IMR-90 (cell line): ENCODE measurements around the gene PATL2. TPM values are rescaled to one million over a fixed set of nuclear protein-coding genes. Genes with fewer than 3 reads are reported as not detected.

Experiments used
- ATAC-seq: fragments of 200-7000 bp; cut with Tn5 transposase; 2 replicates; pipeline ENCODE4 v1.9.1; 2020; ENCODE audit warnings: low read depth, mild to moderate bottlenecking, moderate library complexity
- BruUV-seq: library from RNA; stranded (reverse); fragments of 400-500 nt; replicated peaks from 2 replicates; lab custom pipeline; 2021; lab: Mats Ljungman, UMichigan
- CTCF ChIA-PET: fragments of 300-600 bp; formaldehyde crosslinking; extraction: SDS; loops from one replicate; lab custom pipeline; 2021; ENCODE audit warnings: antibody characterized with exemption; lab: Yijun Ruan, JAX
- POLR2A ChIA-PET: fragments of 300-600 bp; sonication (Branson Sonifier 250); formaldehyde crosslinking; loops from one replicate; lab custom pipeline; 2022; ENCODE audit warnings: antibody characterized with exemption; ENCODE audit not compliant: unreplicated experiment; lab: Charles Lee
- DNase-seq: peaks from one replicate; pipeline ENCODE4 v3.0.0; 2013
- H2AFZ ChIP-seq: replicated peaks from 2 replicates; pipeline ENCODE3; 2013; ENCODE audit warnings: low read length, mild to moderate bottlenecking; ENCODE audit not compliant: poor library complexity
- H2AK5ac ChIP-seq: 2 replicates; pipeline ENCODE4 v1.6.1; 2013; ENCODE audit warnings: low read depth, low read length, inconsistent platforms
- H2AK9ac ChIP-seq: replicated peaks from 2 replicates; pipeline ENCODE3; 2013; ENCODE audit warnings: mild to moderate bottlenecking, low read depth, low read length, moderate library complexity; ENCODE audit not compliant: poor library complexity
- H2BK120ac ChIP-seq: 2 replicates; pipeline ENCODE4 v1.6.1; 2013; ENCODE audit warnings: low read depth, low read length, inconsistent platforms
- H2BK15ac ChIP-seq: 3 replicates; pipeline ENCODE4 v1.6.1; 2013; ENCODE audit warnings: low read depth, low read length, inconsistent platforms
- H2BK20ac ChIP-seq: 2 replicates; pipeline ENCODE4 v1.6.1; 2013; ENCODE audit warnings: low read depth, mild to moderate bottlenecking, inconsistent platforms, low read length, moderate library complexity
- H2BK5ac ChIP-seq: 2 replicates; pipeline ENCODE4 v1.6.1; 2013; ENCODE audit warnings: mild to moderate bottlenecking, low read depth, low read length, inconsistent platforms; ENCODE audit not compliant: poor library complexity, severe bottlenecking
- H3K14ac ChIP-seq: replicated peaks from 2 replicates; pipeline ENCODE4 v1.6.1; 2013; ENCODE audit warnings: low read depth, low read length, inconsistent platforms
- H3K18ac ChIP-seq: 2 replicates; pipeline ENCODE4 v1.6.1; 2013; ENCODE audit warnings: low read depth, low read length, control low read depth
- H3K23ac ChIP-seq: 2 replicates; pipeline ENCODE4 v1.6.1; 2013; ENCODE audit warnings: low read depth, low read length, inconsistent platforms
- H3K27ac ChIP-seq: 2 replicates; pipeline ENCODE4 v1.5.1; 2013; ENCODE audit warnings: mild to moderate bottlenecking, control low read depth, low read length; ENCODE audit not compliant: insufficient read depth
- H3K27me3 ChIP-seq: 2 replicates; pipeline ENCODE4 v1.6.1; 2013; ENCODE audit warnings: low read length; ENCODE audit not compliant: control insufficient read depth, insufficient read depth
- H3K36me3 ChIP-seq: 2 replicates; pipeline ENCODE4 v1.6.1; 2013; ENCODE audit warnings: low read length, mixed read lengths; ENCODE audit not compliant: control insufficient read depth, insufficient read depth
- H3K4ac ChIP-seq: 2 replicates; pipeline ENCODE4 v1.6.1; 2013; ENCODE audit warnings: low read depth, low read length, inconsistent platforms
- H3K4me1 ChIP-seq: 2 replicates; pipeline ENCODE4 v1.6.1; 2013; ENCODE audit warnings: low read length, mixed read lengths; ENCODE audit not compliant: control insufficient read depth, insufficient read depth
- H3K4me2 ChIP-seq: 2 replicates; pipeline ENCODE4 v1.6.1; 2013; ENCODE audit warnings: low read depth, mild to moderate bottlenecking, control low read depth, low read length, moderate library complexity
- H3K4me3 ChIP-seq: 2 replicates; pipeline ENCODE4 v1.5.1; 2013; ENCODE audit warnings: low read depth, mild to moderate bottlenecking, control low read depth, low read length, moderate library complexity; ENCODE audit not compliant: insufficient read depth
- H3K56ac ChIP-seq: 2 replicates; pipeline ENCODE4 v1.6.1; 2013; ENCODE audit warnings: low read length, inconsistent platforms; ENCODE audit not compliant: insufficient read depth; ENCODE audit errors: extremely low read depth
- H3K79me1 ChIP-seq, 2 experiments: 2 replicates each; pipeline ENCODE4 v1.6.1; 2013; ENCODE audit warnings: low read length in 2 of 2, inconsistent platforms in 1 of 2, low read depth in 1 of 2
- H3K9ac ChIP-seq: 2 replicates; pipeline ENCODE4 v1.6.1; 2013; ENCODE audit warnings: low read depth, low read length, control low read depth
- H3K9me1 ChIP-seq: 2 replicates; pipeline ENCODE4 v1.6.1; 2013; ENCODE audit warnings: low read length, inconsistent platforms; ENCODE audit not compliant: insufficient read depth
- H3K9me3 ChIP-seq: 2 replicates; pipeline ENCODE4 v1.6.1; 2013; ENCODE audit warnings: low read length; ENCODE audit not compliant: control insufficient read depth, insufficient read depth
- H4K20me1 ChIP-seq: 2 replicates; pipeline ENCODE4 v1.6.1; 2013; ENCODE audit warnings: low read length, inconsistent platforms; ENCODE audit not compliant: insufficient read depth
- H4K5ac ChIP-seq: 2 replicates; pipeline ENCODE4 v1.6.1; 2013; ENCODE audit warnings: mild to moderate bottlenecking, low read depth, low read length, control low read depth
- H4K8ac ChIP-seq, 2 experiments: 2 replicates each; pipeline ENCODE4 v1.6.1; 2013; ENCODE audit warnings: low read depth in 2 of 2, low read length in 2 of 2, control low read depth in 1 of 2, inconsistent platforms in 1 of 2
- H4K91ac ChIP-seq: 2 replicates; pipeline ENCODE4 v1.6.1; 2013; ENCODE audit warnings: low read depth, low read length, inconsistent platforms; ENCODE audit not compliant: insufficient read depth
- MAFK ChIP-seq: IDR thresholded peaks from 2 replicates; pipeline ENCODE4 v1.6.1; 2012; ENCODE audit warnings: low read depth, low read length, improper control_type of control experiment
- WGBS, 2 experiments: methylation state at CpG; one replicate each; pipeline versions ENCODE4 v1.1.5 to v1.1.7; 2013; ENCODE audit warnings: missing lambda C conversion rate in 2 of 2; ENCODE audit not compliant: insufficient read length in 1 of 2; ENCODE audit errors: extremely low coverage in 2 of 2; 5-methylcytosine and 5-hydroxymethylcytosine counted together
- dilution Hi-C: fragments of 300-500 bp; cut with HindIII; formaldehyde crosslinking; loops from one replicate; pipeline ENCODE4 v1.14.3; 2018; ENCODE audit warnings: low sequenced_read_pairs; ENCODE audit not compliant: unreplicated experiment
- in situ Hi-C: fragments of 300-500 bp; cut with MboI; formaldehyde crosslinking; loops from 3 replicates; pipeline ENCODE4 v1.14.3; 2019; ENCODE audit warnings: low sequenced_read_pairs, inconsistent platforms, mixed read lengths
- intact Hi-C: fragments of 100-400 bp; cut with micrococcal nuclease; formaldehyde crosslinking; loops from 2 replicates; pipeline ENCODE4 v1.10.0; 2022
- polyA plus RNA-seq, 3 experiments: library from polyadenylated mRNA; depleted of rRNA; stranded (reverse); fragments of >200 nt; gene quantifications; 2 replicates each; pipeline ENCODE4 v1.2.3, GENCODE V29; 2012; ENCODE audit warnings: low replicate concordance in 1 of 3
- total RNA-seq: library from RNA; depleted of rRNA; stranded (reverse); fragments of >200 nt; gene quantifications from 2 replicates; pipeline ENCODE4 v1.2.3, GENCODE V29; 2012

PATL2 gene
- total and polyA plus RNA-seq, 2 of the 4 experiments (the other 2 are of a cell fraction) = 0.10 TPM; not detected in 1

DNA sequence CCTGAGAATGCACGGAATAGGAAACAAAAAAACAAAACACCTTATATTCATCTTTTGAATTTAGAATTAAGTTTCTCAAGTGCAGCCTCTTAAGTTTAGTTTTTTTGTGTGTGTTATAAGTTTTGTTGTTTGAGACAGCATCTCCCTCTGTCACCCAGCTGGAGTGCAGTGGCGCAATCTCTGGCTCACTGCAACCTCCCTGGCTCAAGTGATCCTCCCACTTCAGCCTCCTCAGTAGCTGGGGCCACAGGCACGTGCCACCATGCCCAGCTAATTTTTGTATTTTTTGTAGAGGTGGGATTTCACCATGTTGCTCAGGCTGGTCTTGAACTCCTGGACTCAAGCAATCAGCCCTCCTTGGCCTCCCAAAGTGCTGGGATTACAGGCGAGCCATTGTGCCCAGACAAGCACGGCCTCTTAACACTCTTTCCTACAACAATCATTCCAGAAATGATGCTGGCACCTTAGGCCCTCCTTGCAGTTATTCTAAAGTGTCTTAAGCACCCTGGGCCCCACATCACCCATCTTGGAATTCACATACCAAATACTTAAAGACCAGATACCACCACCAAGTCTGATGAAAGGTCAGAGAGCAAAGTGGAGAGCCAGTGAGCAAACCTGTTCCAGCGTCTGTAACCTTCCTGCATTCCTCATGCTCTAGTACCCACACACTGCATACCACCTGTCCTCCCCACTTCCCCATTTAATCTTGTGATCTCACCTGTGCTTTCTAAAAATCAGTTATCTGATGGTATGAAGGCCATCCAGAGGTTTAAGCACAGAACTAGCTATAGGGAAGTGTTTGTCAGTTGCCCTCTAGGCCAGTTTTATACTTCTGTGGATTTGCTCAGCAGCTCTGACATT is 40.8 kb downstream of the PATL2 start:
- WGBS, 2 experiments = no CpG with 5 or more reads among the region's 6 CpGs
- ChIA-PET CTCF (interaction anchor here (1.1 kb wide), 1 partner anchor 68 kb away, joined by 3 read pairs; no protein-coding TSS in a partner anchor), POLR2A (interaction anchor here (0.6 kb wide), 1 partner anchor 13 kb away, joined by 8 read pairs; no protein-coding TSS in a partner anchor)
- Histone ChIP-seq H3K9me1 (0 out of 2 replicates have a peak, but pooled peaks cover 3% of the 10 kb centered on the region), H2BK5ac (no peak overlapping the region), H3K79me1 (no peaks in the 10 kb centered on the region), H3K23ac (no peak overlapping the region), H3K56ac (no peak overlapping the region), H2AFZ (no peak overlapping the region), H4K20me1 (no peaks in the 10 kb centered on the region), H4K5ac (no peak overlapping the region), H3K4ac (no peak overlapping the region), H2BK15ac (no peak overlapping the region), H3K27me3 (peaks cover 23% of the 10 kb centered on the region), H3K36me3 (no peaks in the 10 kb centered on the region), H3K4me1 (no peaks in the 10 kb centered on the region), H3K9me3 (no peaks in the 10 kb centered on the region), H3K18ac (no peak overlapping the region), H3K4me2 (no peak overlapping the region), H2BK120ac (no peak overlapping the region), H4K91ac (no peak overlapping the region), H2AK5ac (no peak overlapping the region), H3K14ac (no peak overlapping the region), H2AK9ac (no peak overlapping the region), H3K4me3 (no peak overlapping the region), H3K27ac (no peak overlapping the region), H4K8ac (no peak overlapping the region), H3K9ac (no peak overlapping the region), H2BK20ac (no peak overlapping the region)
- BruUV-seq = no TSS peak
- in situ Hi-C loops (no loop called here), dilution Hi-C loops (no loop called here), intact Hi-C loops (no loop called here)
- ATAC-seq = no peak
- no peak for DNase-seq
- no peak for TF ChIP-seq MAFK
